Body of pancreas (tissue), 4 donors: Measurements from ENCODE around the gene ASPG.

Experiments used
- POLR2A ChIP-seq, 3 donors: fragments of 450-650 bp; IDR thresholded peaks; one replicate each; pipeline ENCODE4 v1.6.1; 2016; ENCODE audit warnings: antibody characterized with exemption in 3 of 3, mild to moderate bottlenecking in 2 of 3
- TF ChIP-seq, protein P1 (sequence below), 7 experiments: fragments of 450-650 bp in 4 of 7; fragments of 200-600 bp in 3 of 7; sonication (generic) in 3 of 7; IDR thresholded peaks; one replicate each; pipeline ENCODE4 v1.5.1; 2016 to 2019; ENCODE audit warnings: antibody characterized with exemption in 7 of 7

DNA sequence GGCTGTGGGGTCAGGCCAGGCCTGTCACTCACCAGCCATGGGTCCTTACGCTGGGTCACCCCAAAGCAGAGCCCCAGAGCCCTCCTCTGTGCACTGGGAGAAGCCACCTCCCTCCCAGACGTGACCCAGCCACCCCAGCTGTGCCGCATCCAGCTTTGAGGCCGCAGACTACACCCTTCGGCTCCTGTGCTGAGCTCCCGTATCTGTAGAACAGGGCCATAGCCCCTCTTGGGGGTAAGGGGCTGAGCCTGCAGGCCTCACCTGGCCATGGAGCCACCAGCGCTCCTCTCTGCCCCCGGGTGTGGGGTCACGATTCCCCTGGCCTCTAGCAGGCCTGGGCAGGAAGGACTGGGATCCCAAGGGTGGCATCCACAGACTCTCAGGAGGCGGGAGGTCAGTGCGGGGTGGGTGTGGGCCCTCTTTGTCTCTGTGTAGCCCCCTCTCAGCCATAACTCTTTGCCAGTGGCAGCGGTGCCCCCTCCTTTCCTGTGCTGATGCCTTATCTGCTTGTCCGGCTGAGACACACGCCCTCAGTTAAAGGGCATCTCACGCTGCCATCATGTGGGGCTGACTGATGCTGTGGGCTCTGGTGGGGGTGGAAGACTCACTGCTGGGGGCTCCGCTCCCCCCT, 16.3 kb downstream of the ASPG start:
- TF ChIP-seq, protein P1, sequence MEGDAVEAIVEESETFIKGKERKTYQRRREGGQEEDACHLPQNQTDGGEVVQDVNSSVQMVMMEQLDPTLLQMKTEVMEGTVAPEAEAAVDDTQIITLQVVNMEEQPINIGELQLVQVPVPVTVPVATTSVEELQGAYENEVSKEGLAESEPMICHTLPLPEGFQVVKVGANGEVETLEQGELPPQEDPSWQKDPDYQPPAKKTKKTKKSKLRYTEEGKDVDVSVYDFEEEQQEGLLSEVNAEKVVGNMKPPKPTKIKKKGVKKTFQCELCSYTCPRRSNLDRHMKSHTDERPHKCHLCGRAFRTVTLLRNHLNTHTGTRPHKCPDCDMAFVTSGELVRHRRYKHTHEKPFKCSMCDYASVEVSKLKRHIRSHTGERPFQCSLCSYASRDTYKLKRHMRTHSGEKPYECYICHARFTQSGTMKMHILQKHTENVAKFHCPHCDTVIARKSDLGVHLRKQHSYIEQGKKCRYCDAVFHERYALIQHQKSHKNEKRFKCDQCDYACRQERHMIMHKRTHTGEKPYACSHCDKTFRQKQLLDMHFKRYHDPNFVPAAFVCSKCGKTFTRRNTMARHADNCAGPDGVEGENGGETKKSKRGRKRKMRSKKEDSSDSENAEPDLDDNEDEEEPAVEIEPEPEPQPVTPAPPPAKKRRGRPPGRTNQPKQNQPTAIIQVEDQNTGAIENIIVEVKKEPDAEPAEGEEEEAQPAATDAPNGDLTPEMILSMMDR (IDR thresholded peaks at IDR 0.05), result no peak
- TF ChIP-seq POLR2A (IDR thresholded peaks at IDR 0.05), result no peak
